H9 (cell line): ENCODE measurements around the gene ANKRD34B. TPM values are rescaled to one million over a fixed set of nuclear protein-coding genes. Genes with fewer than 3 reads are reported as not detected.

Experiments
- DNase-seq: peaks from one replicate; pipeline ENCODE4 v3.0.0-alpha.2; 2017
- H2AFZ ChIP-seq: one replicate; pipeline ENCODE4 v1.6.1; 2013; ENCODE audit warnings: mild to moderate bottlenecking, low read length, control low read depth, moderate library complexity
- H2AK5ac ChIP-seq: 2 replicates; pipeline ENCODE4 v1.6.1; 2013; ENCODE audit warnings: low read length, control low read depth, mixed read lengths; ENCODE audit not compliant: insufficient read length
- H2BK120ac ChIP-seq: one replicate; pipeline ENCODE4 v1.6.1; 2013; ENCODE audit warnings: low read depth, mild to moderate bottlenecking, low read length, control low read depth, inconsistent platforms; ENCODE audit not compliant: poor library complexity, severe bottlenecking
- H2BK12ac ChIP-seq: 2 replicates; pipeline ENCODE4 v1.6.1; 2013; ENCODE audit warnings: low read length, control low read depth, mixed read lengths, low read depth; ENCODE audit not compliant: insufficient read length
- H2BK15ac ChIP-seq: 2 replicates; pipeline ENCODE4 v1.6.1; 2013; ENCODE audit warnings: low read depth, low read length, control low read depth
- H2BK20ac ChIP-seq: one replicate; pipeline ENCODE4 v1.6.1; 2013; ENCODE audit warnings: low read depth, mild to moderate bottlenecking, low read length, control low read depth, inconsistent platforms; ENCODE audit not compliant: poor library complexity, severe bottlenecking
- H2BK5ac ChIP-seq: 2 replicates; pipeline ENCODE4 v1.6.1; 2013; ENCODE audit warnings: low read length, control low read depth, mixed read lengths; ENCODE audit not compliant: insufficient read length
- H3K14ac ChIP-seq: 2 replicates; pipeline ENCODE4 v1.6.1; 2013; ENCODE audit warnings: low read length, control low read depth; ENCODE audit not compliant: insufficient read depth
- H3K18ac ChIP-seq: 2 replicates; pipeline ENCODE4 v1.6.1; 2013; ENCODE audit warnings: low read depth, mild to moderate bottlenecking, mixed read lengths, low read length, control low read depth; ENCODE audit not compliant: insufficient read length
- H3K23ac ChIP-seq: 2 replicates; pipeline ENCODE4 v1.6.1; 2013; ENCODE audit warnings: low read length, control low read depth, mixed read lengths, low read depth; ENCODE audit not compliant: insufficient read length
- H3K23me2 ChIP-seq: 2 replicates; pipeline ENCODE4 v1.6.1; 2013; ENCODE audit warnings: low read depth, mild to moderate bottlenecking, mixed read lengths, low read length, control low read depth; ENCODE audit not compliant: insufficient read length, poor library complexity, severe bottlenecking
- H3K27ac ChIP-seq: 2 replicates; pipeline ENCODE4 v1.5.1; 2013; ENCODE audit warnings: low read length, control low read depth, mixed read lengths, low read depth; ENCODE audit not compliant: insufficient read length
- H3K27me3 ChIP-seq: 2 replicates; pipeline ENCODE4 v1.6.1; 2013; ENCODE audit warnings: low read length, control low read depth, inconsistent platforms; ENCODE audit not compliant: insufficient read depth
- H3K4ac ChIP-seq: 2 replicates; pipeline ENCODE4 v1.6.1; 2013; ENCODE audit warnings: low read depth, mild to moderate bottlenecking, control low read depth, inconsistent platforms, low read length, moderate library complexity
- H3K4me1 ChIP-seq: 2 replicates; pipeline ENCODE4 v1.6.1; 2013; ENCODE audit warnings: low read length, control low read depth, inconsistent platforms; ENCODE audit not compliant: insufficient read depth
- H3K4me2 ChIP-seq: 2 replicates; pipeline ENCODE4 v1.6.1; 2013; ENCODE audit warnings: low read length, control low read depth, mixed read lengths; ENCODE audit not compliant: insufficient read length, insufficient read depth
- H3K56ac ChIP-seq: 2 replicates; pipeline ENCODE4 v1.6.1; 2013; ENCODE audit warnings: low read depth, mild to moderate bottlenecking, mixed read lengths, low read length, control low read depth; ENCODE audit not compliant: insufficient read length
- H3K79me1 ChIP-seq: 2 replicates; pipeline ENCODE4 v1.6.1; 2013; ENCODE audit warnings: low read depth, mild to moderate bottlenecking, moderate library complexity, low read length, control low read depth, inconsistent platforms; ENCODE audit not compliant: insufficient read depth, poor library complexity, severe bottlenecking
- H3K79me2 ChIP-seq: 2 replicates; pipeline ENCODE4 v1.6.1; 2013; ENCODE audit warnings: low read length, control low read depth, inconsistent platforms; ENCODE audit not compliant: insufficient read depth
- H3K9ac ChIP-seq: 2 replicates; pipeline ENCODE4 v1.6.1; 2013; ENCODE audit warnings: low read length, control low read depth, mixed read lengths; ENCODE audit not compliant: insufficient read length; ENCODE audit errors: extremely low read depth
- H3K9me3 ChIP-seq: one replicate; pipeline ENCODE4 v1.6.1; 2013; ENCODE audit warnings: low read depth, low read length, inconsistent platforms; ENCODE audit not compliant: control insufficient read depth
- H3T11ph ChIP-seq: one replicate; pipeline ENCODE4 v1.6.1; 2013; ENCODE audit warnings: mild to moderate bottlenecking, low read length, control low read depth, inconsistent platforms
- H4K20me1 ChIP-seq: one replicate; pipeline ENCODE4 v1.6.1; 2013; ENCODE audit not compliant: control insufficient read depth, insufficient read length, insufficient read depth
- H4K5ac ChIP-seq: 2 replicates; pipeline ENCODE4 v1.6.1; 2013; ENCODE audit warnings: low read depth, mild to moderate bottlenecking, mixed read lengths, low read length, control low read depth; ENCODE audit not compliant: insufficient read length
- H4K8ac ChIP-seq: replicated peaks from 2 replicates; pipeline ENCODE4 v1.6.1; 2013; ENCODE audit warnings: low read length, control low read depth, mixed read lengths, low read depth; ENCODE audit not compliant: insufficient read length
- H4K91ac ChIP-seq: 2 replicates; pipeline ENCODE4 v1.6.1; 2013; ENCODE audit warnings: low read depth, mild to moderate bottlenecking, moderate library complexity, mixed read lengths, low read length, control low read depth; ENCODE audit not compliant: insufficient read length
- H3K27ac Mint-ChIP-seq, 3 experiments: 2 replicates in 2 of 3; 3 replicates in 1 of 3; pipeline ENCODE4 v1.8.0; 2020 to 2021; ENCODE audit warnings: mixed read lengths in 3 of 3, mild to moderate bottlenecking in 1 of 3, moderate library complexity in 1 of 3
- H3K27me3 Mint-ChIP-seq: 2 replicates; pipeline ENCODE4 v1.8.0; 2021; ENCODE audit warnings: low read depth, mild to moderate bottlenecking, moderate library complexity, mixed read lengths
- H3K36me3 Mint-ChIP-seq, 3 experiments: 2 replicates in 2 of 3; 3 replicates in 1 of 3; pipeline ENCODE4 v1.8.0; 2020 to 2021; ENCODE audit warnings: low read depth in 3 of 3, mixed read lengths in 3 of 3; ENCODE audit not compliant: insufficient read depth in 1 of 3
- H3K4me1 Mint-ChIP-seq, 2 experiments: 2 replicates each; pipeline ENCODE4 v1.8.0; 2020; ENCODE audit warnings: mixed read lengths in 2 of 2
- H3K4me3 Mint-ChIP-seq, 2 experiments: 2 replicates in 1 of 2; 3 replicates in 1 of 2; pipeline ENCODE4 v1.8.0; 2020 to 2021; ENCODE audit warnings: mild to moderate bottlenecking in 2 of 2, mixed read lengths in 2 of 2, moderate library complexity in 1 of 2
- H3K9me3 Mint-ChIP-seq, 2 experiments: 2 replicates in 1 of 2; 3 replicates in 1 of 2; pipeline ENCODE4 v1.8.0; 2020; ENCODE audit warnings: mild to moderate bottlenecking in 2 of 2, mixed read lengths in 2 of 2, moderate library complexity in 1 of 2
- CTCF ChIP-seq: fragments of 200-600 bp; sonication (generic); conservative IDR thresholded peaks from 3 replicates; pipeline ENCODE4 v1.8.0; 2021; ENCODE audit warnings: antibody characterized with exemption, mild to moderate bottlenecking
- WGBS: extraction: QIAGEN DNeasy Blood & Tissue Kit; methylation state at CpG from one replicate; pipeline ENCODE4 v1.1.7; 2013; ENCODE audit warnings: missing lambda C conversion rate, low lambda C conversion rate, mixed read lengths; ENCODE audit not compliant: insufficient read length; ENCODE audit errors: extremely low coverage; 5-methylcytosine and 5-hydroxymethylcytosine counted together
- total RNA-seq: library from RNA; stranded (reverse); gene quantifications from 2 replicates; pipeline ENCODE4 v1.2.1, GENCODE V29; 2021

The ANKRD34B gene
- total RNA-seq, 1 experiment from 2014 or later: 0.72 TPM

- Histone ChIP-seq H2BK5ac (no peak overlapping the region), H4K5ac (no peak overlapping the region), H4K8ac (no peak overlapping the region), H3K23me2 (no peaks in the 10 kb centered on the region), H3K18ac (no peak overlapping the region), H3K4ac (no peak overlapping the region), H3K27ac (no peak overlapping the region), H3T11ph (no peak overlapping the region), H3K4me2 (no peak overlapping the region), H2AFZ (no peak overlapping the region), H3K27me3 (no peaks in the 10 kb centered on the region), H3K14ac (no peak overlapping the region), H4K20me1 (no peaks in the 10 kb centered on the region), H2BK20ac (no peak overlapping the region), H3K79me2 (no peaks in the 10 kb centered on the region), H3K9ac (no peak overlapping the region), H3K56ac (no peak overlapping the region), H2AK5ac (no peak overlapping the region), H2BK15ac (no peak overlapping the region), H2BK12ac (no peak overlapping the region), H4K91ac (no peak overlapping the region), H3K9me3 (no peaks in the 10 kb centered on the region), H3K4me1 (no peaks in the 10 kb centered on the region), H2BK120ac (no peak overlapping the region), H3K23ac (no peak overlapping the region), H3K79me1 (no peaks in the 10 kb centered on the region)
- Mint-ChIP-seq H3K27me3 (0 out of 2 replicates have a peak, but pooled peaks cover 2% of the 10 kb centered on the region), H3K27ac (0 out of 7 replicates have a peak overlapping the region, but pooled peaks of 1 of the 3 experiments have one; percentile 79), H3K9me3 (no peaks in the 10 kb centered on the region), H3K4me3 (no peak overlapping the region), H3K4me1 (peaks cover 3 to 5% of the 10 kb centered on the region in 2 experiments), H3K36me3 (no peaks in the 10 kb centered on the region)
- no peak for TF ChIP-seq CTCF
- no peak for DNase-seq
- WGBS: no CpG with 5 or more reads among the region's 8 CpGs
These were observed 18.9 kb upstream of the ANKRD34B start for GRCh38 chr5:80588858-80589540.
